OCI-LY7 (cell line): ENCODE measurements around the gene VWF.

Source experiments
- CTCF ChIP-seq: fragments of 200-600 bp; sonication (generic); conservative IDR thresholded peaks from 2 replicates; pipeline ENCODE4 v1.5.1; 2014; ENCODE audit warnings: mild to moderate bottlenecking, antibody characterized with exemption, low read length, moderate library complexity, mixed read lengths
- EZH2phosphoT487 ChIP-seq: fragments of 200-600 bp; sonication (generic); IDR thresholded peaks from 2 replicates; pipeline ENCODE4 v1.6.1; 2018; ENCODE audit warnings: low read depth, borderline replicate concordance, mild to moderate bottlenecking, mixed run types, antibody characterized with exemption, low read length, moderate library complexity, mixed read lengths

GRCh38 chr12:5921966-5922899 is 202.2 kb downstream of the VWF start:
- no peak for TF ChIP-seq EZH2phosphoT487
- TF ChIP-seq CTCF: no peak
